ENCODE measurements around the gene PAIP1. TPM values are rescaled to one million over a fixed set of nuclear protein-coding genes. Genes with fewer than 3 reads are reported as not detected.
A peak's percentile ranks its signal among the peaks of the same experiment; 100 is the strongest.
"Not testable (repeated sequence)": the region's sequence is repeated elsewhere in the genome, so short reads cannot be mapped to it uniquely, and the experiment has no call there.

Gene PAIP1
- total RNA-seq, 4 donors from 2014 or later, result 84.5 to 105 (median 98.5) TPM

GRCh38 chr5:43514471-43514815 is 42.4 kb downstream of the PAIP1 start:
- peak overlapping the region; percentile 48 to 88 (median 57) for H3K27ac ChIP-seq
- WGBS, 2 donors, result 1 to 2% methylated on average over 6 of the region's 6 CpGs
- no peaks in the 10 kb centered on the region for H3K27me3 ChIP-seq
- H3K9me3 ChIP-seq, result no peaks in the 10 kb centered on the region
- peak overlapping the region in 2 of 3 donors; percentile 46 to 55 for H3K4me3 ChIP-seq (replicated peaks in 1 of 3)
- no peaks in the 10 kb centered on the region for H3K36me3 ChIP-seq
- intact Hi-C loops (cut with DNase I), result no loop called here
- TF ChIP-seq POLR2A (IDR thresholded peaks at IDR 0.05), result no peak
- TF ChIP-seq, protein P1, sequence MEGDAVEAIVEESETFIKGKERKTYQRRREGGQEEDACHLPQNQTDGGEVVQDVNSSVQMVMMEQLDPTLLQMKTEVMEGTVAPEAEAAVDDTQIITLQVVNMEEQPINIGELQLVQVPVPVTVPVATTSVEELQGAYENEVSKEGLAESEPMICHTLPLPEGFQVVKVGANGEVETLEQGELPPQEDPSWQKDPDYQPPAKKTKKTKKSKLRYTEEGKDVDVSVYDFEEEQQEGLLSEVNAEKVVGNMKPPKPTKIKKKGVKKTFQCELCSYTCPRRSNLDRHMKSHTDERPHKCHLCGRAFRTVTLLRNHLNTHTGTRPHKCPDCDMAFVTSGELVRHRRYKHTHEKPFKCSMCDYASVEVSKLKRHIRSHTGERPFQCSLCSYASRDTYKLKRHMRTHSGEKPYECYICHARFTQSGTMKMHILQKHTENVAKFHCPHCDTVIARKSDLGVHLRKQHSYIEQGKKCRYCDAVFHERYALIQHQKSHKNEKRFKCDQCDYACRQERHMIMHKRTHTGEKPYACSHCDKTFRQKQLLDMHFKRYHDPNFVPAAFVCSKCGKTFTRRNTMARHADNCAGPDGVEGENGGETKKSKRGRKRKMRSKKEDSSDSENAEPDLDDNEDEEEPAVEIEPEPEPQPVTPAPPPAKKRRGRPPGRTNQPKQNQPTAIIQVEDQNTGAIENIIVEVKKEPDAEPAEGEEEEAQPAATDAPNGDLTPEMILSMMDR (IDR thresholded peaks at IDR 0.05), result no peak
- peaks cover 6 to 9% of the 10 kb centered on the region in 2 donors for H3K4me1 ChIP-seq
- no peak for DNase-seq

DNA sequence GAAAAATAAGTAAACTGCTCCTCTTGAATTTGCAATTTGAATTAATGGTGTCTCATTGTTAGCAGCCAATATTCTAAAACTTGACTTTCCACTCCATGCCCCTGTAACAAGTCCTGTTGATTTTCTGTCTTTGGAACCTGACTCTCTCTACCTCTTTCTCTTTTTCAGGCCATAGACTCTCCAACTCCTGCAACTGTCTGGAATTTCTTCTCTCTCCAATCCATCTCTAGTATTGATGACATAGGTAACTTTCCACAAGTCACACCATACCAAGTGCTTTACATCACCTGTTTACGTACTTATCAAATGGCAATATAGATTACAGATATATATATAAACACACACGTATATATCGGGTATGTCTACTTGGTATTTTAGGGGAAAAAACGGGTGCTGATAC is 42.9 kb downstream of the PAIP1 start:
- no peak overlapping the region for H3K27ac ChIP-seq
- peaks cover 6 to 9% of the 10 kb centered on the region in 2 donors for H3K4me1 ChIP-seq
- no peaks in the 10 kb centered on the region for H3K9me3 ChIP-seq
- WGBS, 2 donors, result 28 to 33% methylated on average over 4 of the region's 4 CpGs
- H3K27me3 ChIP-seq, result no peaks in the 10 kb centered on the region
- H3K36me3 ChIP-seq, result no peaks in the 10 kb centered on the region
- H3K4me3 ChIP-seq (replicated peaks in 1 of 3), result no peak overlapping the region
- intact Hi-C loops (cut with DNase I), result no loop called here
- no peak for DNase-seq
- TF ChIP-seq POLR2A (IDR thresholded peaks at IDR 0.05), result no peak
- TF ChIP-seq, protein P1 (IDR thresholded peaks at IDR 0.05), result no peak

- DNase-seq; H3K9me3 ChIP-seq; intact Hi-C loops (cut with DNase I); H3K4me3 ChIP-seq (replicated peaks in 1 of 3); H3K27ac ChIP-seq; H3K36me3 ChIP-seq; H3K4me1 ChIP-seq; H3K27me3 ChIP-seq: not testable (repeated sequence)
- 93% methylated on average over 19 to 25 of the region's 36 CpGs for WGBS, 2 donors
Measured at GRCh38 chr5:43511062-43511461, 45.8 kb downstream of the PAIP1 start.

DNA sequence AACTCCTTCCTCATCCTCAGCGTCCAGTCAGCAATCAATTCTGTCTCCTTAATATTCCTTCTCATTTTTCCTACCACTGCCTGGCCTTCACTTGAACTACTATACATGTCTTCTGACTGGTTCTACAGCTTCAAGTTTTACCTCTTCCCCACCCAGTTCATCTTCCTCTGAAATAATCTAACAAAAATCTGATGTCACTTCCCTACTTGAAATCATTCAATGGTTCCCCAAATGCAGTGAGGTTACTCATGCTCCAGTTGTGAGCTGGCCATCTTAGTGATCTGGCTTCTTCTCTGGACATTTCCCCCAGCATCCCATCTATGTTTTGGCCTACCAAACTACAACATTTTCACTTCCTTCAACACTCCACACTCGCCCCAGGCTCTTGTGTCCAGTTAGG is 58.3 kb downstream of the PAIP1 start:
- H3K9me3 ChIP-seq, result no peaks in the 10 kb centered on the region
- H3K36me3 ChIP-seq, result no peaks in the 10 kb centered on the region
- WGBS, 2 donors, result 91 to 96% methylated on average over 2 of the region's 2 CpGs
- DNase-seq, result no peak
- H3K27me3 ChIP-seq, result no peaks in the 10 kb centered on the region
- no peak overlapping the region for H3K27ac ChIP-seq
- TF ChIP-seq, protein P1 (IDR thresholded peaks at IDR 0.05), result no peak
- no peak for TF ChIP-seq POLR2A (IDR thresholded peaks at IDR 0.05)
- H3K4me1 ChIP-seq, result no peaks in the 10 kb centered on the region
- intact Hi-C loops (cut with DNase I), result no loop called here
- H3K4me3 ChIP-seq (replicated peaks in 1 of 3), result no peak overlapping the region

DNA sequence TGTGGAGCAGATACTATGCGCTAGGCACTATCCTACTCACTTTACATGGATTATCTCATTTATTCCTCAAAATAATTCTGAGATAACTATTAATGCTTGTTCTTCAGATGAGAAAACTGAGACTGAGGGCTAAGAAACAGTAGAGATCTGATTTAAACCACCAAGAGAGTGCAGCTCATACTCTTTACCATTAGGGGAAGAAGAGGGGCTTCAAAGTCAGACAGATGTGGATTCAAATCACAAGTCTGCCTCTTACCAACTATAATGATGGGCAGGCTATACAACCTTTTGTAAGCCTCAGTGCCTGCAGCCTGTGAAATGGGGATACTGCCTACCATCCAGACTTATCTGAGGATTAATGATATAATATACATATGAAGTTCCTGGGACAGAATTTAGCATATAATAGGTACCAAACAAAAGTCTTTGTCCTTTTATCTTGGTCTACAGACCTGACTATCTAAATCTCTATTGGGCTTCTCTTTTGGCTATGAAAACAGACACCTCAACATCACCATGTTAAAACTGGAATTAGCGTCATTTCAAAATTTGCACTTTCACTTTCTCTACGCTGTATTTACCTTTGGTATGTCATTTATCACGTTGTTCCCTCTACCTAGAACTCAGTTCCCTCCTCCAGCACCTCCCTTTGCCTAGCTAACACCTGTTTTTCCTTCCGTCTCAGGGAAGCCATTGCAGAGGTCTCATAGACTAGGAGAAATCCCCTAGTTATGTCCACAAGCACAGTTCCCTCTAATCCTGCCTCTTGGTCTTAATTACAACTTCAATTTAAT is 59.4 kb downstream of the PAIP1 start:
- H3K36me3 ChIP-seq, result no peaks in the 10 kb centered on the region
- H3K27ac ChIP-seq, result no peak overlapping the region
- no peaks in the 10 kb centered on the region for H3K27me3 ChIP-seq
- no peak for DNase-seq
- TF ChIP-seq, protein P1 (IDR thresholded peaks at IDR 0.05), result no peak
- TF ChIP-seq POLR2A (IDR thresholded peaks at IDR 0.05), result no peak
- H3K4me3 ChIP-seq (replicated peaks in 1 of 3), result no peak overlapping the region
- WGBS, 2 donors, result 91 to 97% methylated on average over 5 of the region's 5 CpGs
- no peaks in the 10 kb centered on the region for H3K4me1 ChIP-seq
- intact Hi-C loops (cut with DNase I), result no loop called here
- no peaks in the 10 kb centered on the region for H3K9me3 ChIP-seq
